IMR-90 (cell line): ENCODE results near the gene KRTAP10-3. TPM values are rescaled to one million over a fixed set of nuclear protein-coding genes. Genes with fewer than 3 reads are reported as not detected.

ENCODE experiments used
- ATAC-seq: fragments of 200-7000 bp; cut with Tn5 transposase; 2 replicates; pipeline ENCODE4 v1.9.1; 2020; ENCODE audit warnings: low read depth, mild to moderate bottlenecking, moderate library complexity
- BruUV-seq: library from RNA; stranded (reverse); fragments of 400-500 nt; replicated peaks from 2 replicates; lab custom pipeline; 2021; lab: Mats Ljungman, UMichigan
- CTCF ChIA-PET: fragments of 300-600 bp; formaldehyde crosslinking; extraction: SDS; loops from one replicate; lab custom pipeline; 2021; ENCODE audit warnings: antibody characterized with exemption; lab: Yijun Ruan, JAX
- POLR2A ChIA-PET: fragments of 300-600 bp; sonication (Branson Sonifier 250); formaldehyde crosslinking; loops from one replicate; lab custom pipeline; 2022; ENCODE audit warnings: antibody characterized with exemption; ENCODE audit not compliant: unreplicated experiment; lab: Charles Lee
- DNase-seq: peaks from one replicate; pipeline ENCODE4 v3.0.0; 2013
- H2AFZ ChIP-seq: replicated peaks from 2 replicates; pipeline ENCODE3; 2013; ENCODE audit warnings: low read length, mild to moderate bottlenecking; ENCODE audit not compliant: poor library complexity
- H2AK5ac ChIP-seq: 2 replicates; pipeline ENCODE4 v1.6.1; 2013; ENCODE audit warnings: low read depth, low read length, inconsistent platforms
- H2AK9ac ChIP-seq: replicated peaks from 2 replicates; pipeline ENCODE3; 2013; ENCODE audit warnings: mild to moderate bottlenecking, low read depth, low read length, moderate library complexity; ENCODE audit not compliant: poor library complexity
- H2BK120ac ChIP-seq: 2 replicates; pipeline ENCODE4 v1.6.1; 2013; ENCODE audit warnings: low read depth, low read length, inconsistent platforms
- H2BK15ac ChIP-seq: 3 replicates; pipeline ENCODE4 v1.6.1; 2013; ENCODE audit warnings: low read depth, low read length, inconsistent platforms
- H2BK20ac ChIP-seq: 2 replicates; pipeline ENCODE4 v1.6.1; 2013; ENCODE audit warnings: low read depth, mild to moderate bottlenecking, inconsistent platforms, low read length, moderate library complexity
- H2BK5ac ChIP-seq: 2 replicates; pipeline ENCODE4 v1.6.1; 2013; ENCODE audit warnings: mild to moderate bottlenecking, low read depth, low read length, inconsistent platforms; ENCODE audit not compliant: poor library complexity, severe bottlenecking
- H3K14ac ChIP-seq: replicated peaks from 2 replicates; pipeline ENCODE4 v1.6.1; 2013; ENCODE audit warnings: low read depth, low read length, inconsistent platforms
- H3K18ac ChIP-seq: 2 replicates; pipeline ENCODE4 v1.6.1; 2013; ENCODE audit warnings: low read depth, low read length, control low read depth
- H3K23ac ChIP-seq: 2 replicates; pipeline ENCODE4 v1.6.1; 2013; ENCODE audit warnings: low read depth, low read length, inconsistent platforms
- H3K27ac ChIP-seq: 2 replicates; pipeline ENCODE4 v1.5.1; 2013; ENCODE audit warnings: mild to moderate bottlenecking, control low read depth, low read length; ENCODE audit not compliant: insufficient read depth
- H3K27me3 ChIP-seq: 2 replicates; pipeline ENCODE4 v1.6.1; 2013; ENCODE audit warnings: low read length; ENCODE audit not compliant: control insufficient read depth, insufficient read depth
- H3K36me3 ChIP-seq: 2 replicates; pipeline ENCODE4 v1.6.1; 2013; ENCODE audit warnings: low read length, mixed read lengths; ENCODE audit not compliant: control insufficient read depth, insufficient read depth
- H3K4ac ChIP-seq: 2 replicates; pipeline ENCODE4 v1.6.1; 2013; ENCODE audit warnings: low read depth, low read length, inconsistent platforms
- H3K4me1 ChIP-seq: 2 replicates; pipeline ENCODE4 v1.6.1; 2013; ENCODE audit warnings: low read length, mixed read lengths; ENCODE audit not compliant: control insufficient read depth, insufficient read depth
- H3K4me2 ChIP-seq: 2 replicates; pipeline ENCODE4 v1.6.1; 2013; ENCODE audit warnings: low read depth, mild to moderate bottlenecking, control low read depth, low read length, moderate library complexity
- H3K4me3 ChIP-seq: 2 replicates; pipeline ENCODE4 v1.5.1; 2013; ENCODE audit warnings: low read depth, mild to moderate bottlenecking, control low read depth, low read length, moderate library complexity; ENCODE audit not compliant: insufficient read depth
- H3K56ac ChIP-seq: 2 replicates; pipeline ENCODE4 v1.6.1; 2013; ENCODE audit warnings: low read length, inconsistent platforms; ENCODE audit not compliant: insufficient read depth; ENCODE audit errors: extremely low read depth
- H3K79me1 ChIP-seq, 2 experiments: 2 replicates each; pipeline ENCODE4 v1.6.1; 2013; ENCODE audit warnings: low read length in 2 of 2, inconsistent platforms in 1 of 2, low read depth in 1 of 2
- H3K9ac ChIP-seq: 2 replicates; pipeline ENCODE4 v1.6.1; 2013; ENCODE audit warnings: low read depth, low read length, control low read depth
- H3K9me1 ChIP-seq: 2 replicates; pipeline ENCODE4 v1.6.1; 2013; ENCODE audit warnings: low read length, inconsistent platforms; ENCODE audit not compliant: insufficient read depth
- H3K9me3 ChIP-seq: 2 replicates; pipeline ENCODE4 v1.6.1; 2013; ENCODE audit warnings: low read length; ENCODE audit not compliant: control insufficient read depth, insufficient read depth
- H4K20me1 ChIP-seq: 2 replicates; pipeline ENCODE4 v1.6.1; 2013; ENCODE audit warnings: low read length, inconsistent platforms; ENCODE audit not compliant: insufficient read depth
- H4K5ac ChIP-seq: 2 replicates; pipeline ENCODE4 v1.6.1; 2013; ENCODE audit warnings: mild to moderate bottlenecking, low read depth, low read length, control low read depth
- H4K8ac ChIP-seq, 2 experiments: 2 replicates each; pipeline ENCODE4 v1.6.1; 2013; ENCODE audit warnings: low read depth in 2 of 2, low read length in 2 of 2, control low read depth in 1 of 2, inconsistent platforms in 1 of 2
- H4K91ac ChIP-seq: 2 replicates; pipeline ENCODE4 v1.6.1; 2013; ENCODE audit warnings: low read depth, low read length, inconsistent platforms; ENCODE audit not compliant: insufficient read depth
- BHLHE40 ChIP-seq: fragments of 150-350 bp; IDR thresholded peaks from 2 replicates; pipeline ENCODE4 v1.6.1; 2016; ENCODE audit warnings: mild to moderate bottlenecking, low read depth, low read length
- CEBPB ChIP-seq: IDR thresholded peaks from 2 replicates; pipeline ENCODE4 v1.6.1; 2012; ENCODE audit warnings: low read depth, low read length, improper control_type of control experiment
- CHD1 ChIP-seq: IDR thresholded peaks from 2 replicates; pipeline ENCODE4 v1.6.1; 2012; ENCODE audit warnings: low read depth, low read length, improper control_type of control experiment
- ELK1 ChIP-seq: fragments of 150-350 bp; IDR thresholded peaks from 2 replicates; pipeline ENCODE4 v1.6.1; 2016; ENCODE audit warnings: low read depth, mild to moderate bottlenecking, low read length, moderate library complexity, borderline replicate concordance
- FOS ChIP-seq: fragments of 150-350 bp; IDR thresholded peaks from 2 replicates; pipeline ENCODE4 v1.6.1; 2016; ENCODE audit warnings: low read depth, low read length
- MAFK ChIP-seq: IDR thresholded peaks from 2 replicates; pipeline ENCODE4 v1.6.1; 2012; ENCODE audit warnings: low read depth, low read length, improper control_type of control experiment
- MAZ ChIP-seq: IDR thresholded peaks from 2 replicates; pipeline ENCODE4 v1.6.1; 2012; ENCODE audit warnings: low read depth, mild to moderate bottlenecking, low read length, improper control_type of control experiment, moderate library complexity, borderline replicate concordance
- MXI1 ChIP-seq: IDR thresholded peaks from 2 replicates; pipeline ENCODE4 v1.6.1; 2012; ENCODE audit warnings: low read depth, mild to moderate bottlenecking, low read length, moderate library complexity, borderline replicate concordance
- NFE2L2 ChIP-seq: fragments of 150-350 bp; IDR thresholded peaks from 2 replicates; pipeline ENCODE4 v1.6.1; 2016; ENCODE audit warnings: low read depth, mild to moderate bottlenecking, low read length
- POLR2A ChIP-seq: IDR thresholded peaks from 2 replicates; pipeline ENCODE4 v1.6.1; 2012; ENCODE audit warnings: mild to moderate bottlenecking, low read depth, low read length
- RAD21 ChIP-seq: IDR thresholded peaks from 2 replicates; pipeline ENCODE4 v1.6.1; 2012; ENCODE audit warnings: low read length, improper control_type of control experiment
- RCOR1 ChIP-seq: IDR thresholded peaks from 2 replicates; pipeline ENCODE4 v1.6.1; 2012; ENCODE audit warnings: mild to moderate bottlenecking, low read length, improper control_type of control experiment; ENCODE audit not compliant: insufficient replicate concordance
- RFX5 ChIP-seq: IDR thresholded peaks from 2 replicates; pipeline ENCODE4 v1.8.0; 2012; ENCODE audit warnings: low read depth, mild to moderate bottlenecking, low read length, moderate library complexity
- SMC3 ChIP-seq: fragments of 150-350 bp; IDR thresholded peaks from 2 replicates; pipeline ENCODE4 v1.6.1; 2016; ENCODE audit warnings: low read depth, mild to moderate bottlenecking, antibody characterized with exemption, low read length, moderate library complexity
- WGBS, 2 experiments: methylation state at CpG; one replicate each; pipeline versions ENCODE4 v1.1.5 to v1.1.7; 2013; ENCODE audit warnings: missing lambda C conversion rate in 2 of 2; ENCODE audit not compliant: insufficient read length in 1 of 2; ENCODE audit errors: extremely low coverage in 2 of 2; 5-methylcytosine and 5-hydroxymethylcytosine counted together
- dilution Hi-C: fragments of 300-500 bp; cut with HindIII; formaldehyde crosslinking; loops from one replicate; pipeline ENCODE4 v1.14.3; 2018; ENCODE audit warnings: low sequenced_read_pairs; ENCODE audit not compliant: unreplicated experiment
- in situ Hi-C: fragments of 300-500 bp; cut with MboI; formaldehyde crosslinking; loops from 3 replicates; pipeline ENCODE4 v1.14.3; 2019; ENCODE audit warnings: low sequenced_read_pairs, inconsistent platforms, mixed read lengths
- intact Hi-C: fragments of 100-400 bp; cut with micrococcal nuclease; formaldehyde crosslinking; loops from 2 replicates; pipeline ENCODE4 v1.10.0; 2022
- polyA plus RNA-seq, 3 experiments: library from polyadenylated mRNA; depleted of rRNA; stranded (reverse); fragments of >200 nt; gene quantifications; 2 replicates each; pipeline ENCODE4 v1.2.3, GENCODE V29; 2012; ENCODE audit warnings: low replicate concordance in 1 of 3
- total RNA-seq: library from RNA; depleted of rRNA; stranded (reverse); fragments of >200 nt; gene quantifications from 2 replicates; pipeline ENCODE4 v1.2.3, GENCODE V29; 2012
- TF ChIP-seq, protein P1 (sequence below): fragments of 150-350 bp; IDR thresholded peaks from 2 replicates; pipeline ENCODE4 v1.6.1; 2017; ENCODE audit warnings: mild to moderate bottlenecking, antibody characterized with exemption, low read length, low read depth
- TF ChIP-seq, protein P2 (sequence below): conservative IDR thresholded peaks from 2 replicates; pipeline ENCODE4 v1.5.1; 2012; ENCODE audit warnings: mild to moderate bottlenecking, low read depth, low read length, improper control_type of control experiment

KRTAP10-3 gene
- total and polyA plus RNA-seq, 2 of the 4 experiments (the other 2 are of a cell fraction), result not detected

GRCh38 chr21:44525391-44526095 lies 33.1 kb downstream of the KRTAP10-3 start:
- CTCF ChIA-PET, result no interaction called here
- intact Hi-C loops, result no loop called here
- H3K9me1 ChIP-seq, result no peaks in the 10 kb centered on the region

More at GRCh38 chr21:44525391-44526095, 33.1 kb downstream of the KRTAP10-3 start:
- Histone ChIP-seq H3K9me3 (peaks cover 21% of the 10 kb centered on the region), H3K56ac (no peak overlapping the region), H3K27ac (no peak overlapping the region), H3K18ac (no peak overlapping the region), H2BK5ac (no peak overlapping the region), H3K36me3 (no peaks in the 10 kb centered on the region), H2AFZ (no peak overlapping the region), H3K4ac (no peak overlapping the region), H4K8ac (no peak overlapping the region), H2AK9ac (no peak overlapping the region), H4K5ac (no peak overlapping the region), H3K4me1 (no peaks in the 10 kb centered on the region), H4K20me1 (no peaks in the 10 kb centered on the region), H2BK120ac (no peak overlapping the region), H2AK5ac (no peak overlapping the region), H3K27me3 (no peaks in the 10 kb centered on the region), H3K9ac (no peak overlapping the region), H3K14ac (no peak overlapping the region), H2BK15ac (no peak overlapping the region), H2BK20ac (no peak overlapping the region), H3K4me3 (no peak overlapping the region), H3K79me1 (no peaks in the 10 kb centered on the region), H4K91ac (no peak overlapping the region), H3K23ac (no peak overlapping the region), H3K4me2 (no peak overlapping the region)
- dilution Hi-C loops, result no loop called here
- POLR2A ChIA-PET, result no interaction called here
- no peak for ATAC-seq
- no TSS peak for BruUV-seq
- DNase-seq, result no peak
- in situ Hi-C loops, result no loop called here
- TF ChIP-seq MXI1 (no peak), MAFK (no peak), CEBPB (no peak), RAD21 (no peak), POLR2A (no peak), NFE2L2 (no peak), RFX5 (no peak), MAZ (no peak), FOS (no peak), ELK1 (no peak), CHD1 (no peak), BHLHE40 (no peak), RCOR1 (no peak), SMC3 (no peak)
- TF ChIP-seq, protein P1, sequence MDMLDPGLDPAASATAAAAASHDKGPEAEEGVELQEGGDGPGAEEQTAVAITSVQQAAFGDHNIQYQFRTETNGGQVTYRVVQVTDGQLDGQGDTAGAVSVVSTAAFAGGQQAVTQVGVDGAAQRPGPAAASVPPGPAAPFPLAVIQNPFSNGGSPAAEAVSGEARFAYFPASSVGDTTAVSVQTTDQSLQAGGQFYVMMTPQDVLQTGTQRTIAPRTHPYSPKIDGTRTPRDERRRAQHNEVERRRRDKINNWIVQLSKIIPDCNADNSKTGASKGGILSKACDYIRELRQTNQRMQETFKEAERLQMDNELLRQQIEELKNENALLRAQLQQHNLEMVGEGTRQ, result no peak
- TF ChIP-seq, protein P2, sequence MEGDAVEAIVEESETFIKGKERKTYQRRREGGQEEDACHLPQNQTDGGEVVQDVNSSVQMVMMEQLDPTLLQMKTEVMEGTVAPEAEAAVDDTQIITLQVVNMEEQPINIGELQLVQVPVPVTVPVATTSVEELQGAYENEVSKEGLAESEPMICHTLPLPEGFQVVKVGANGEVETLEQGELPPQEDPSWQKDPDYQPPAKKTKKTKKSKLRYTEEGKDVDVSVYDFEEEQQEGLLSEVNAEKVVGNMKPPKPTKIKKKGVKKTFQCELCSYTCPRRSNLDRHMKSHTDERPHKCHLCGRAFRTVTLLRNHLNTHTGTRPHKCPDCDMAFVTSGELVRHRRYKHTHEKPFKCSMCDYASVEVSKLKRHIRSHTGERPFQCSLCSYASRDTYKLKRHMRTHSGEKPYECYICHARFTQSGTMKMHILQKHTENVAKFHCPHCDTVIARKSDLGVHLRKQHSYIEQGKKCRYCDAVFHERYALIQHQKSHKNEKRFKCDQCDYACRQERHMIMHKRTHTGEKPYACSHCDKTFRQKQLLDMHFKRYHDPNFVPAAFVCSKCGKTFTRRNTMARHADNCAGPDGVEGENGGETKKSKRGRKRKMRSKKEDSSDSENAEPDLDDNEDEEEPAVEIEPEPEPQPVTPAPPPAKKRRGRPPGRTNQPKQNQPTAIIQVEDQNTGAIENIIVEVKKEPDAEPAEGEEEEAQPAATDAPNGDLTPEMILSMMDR, result no peak
- 72% methylated on average over 13 of the region's 20 CpGs; no CpG with 5 or more reads in 1 of the 2 experiments for WGBS, 2 experiments
